GM18951 (cell line): ENCODE results near the gene CFAP251.

Experiments used
- POLR2A ChIP-seq: IDR thresholded peaks from 4 replicates; pipeline ENCODE4 v1.6.1; 2011; ENCODE audit warnings: mild to moderate bottlenecking; ENCODE audit not compliant: insufficient read length, insufficient read depth; ENCODE audit errors: extremely low read depth
- in situ Hi-C: fragments of 300-500 bp; cut with MboI; formaldehyde crosslinking; loops from one replicate; pipeline ENCODE4 v1.12.0; 2022; ENCODE audit warnings: low sequenced_read_pairs, mixed read lengths, inconsistent platforms; ENCODE audit not compliant: unreplicated experiment

The CFAP251 gene

DNA sequence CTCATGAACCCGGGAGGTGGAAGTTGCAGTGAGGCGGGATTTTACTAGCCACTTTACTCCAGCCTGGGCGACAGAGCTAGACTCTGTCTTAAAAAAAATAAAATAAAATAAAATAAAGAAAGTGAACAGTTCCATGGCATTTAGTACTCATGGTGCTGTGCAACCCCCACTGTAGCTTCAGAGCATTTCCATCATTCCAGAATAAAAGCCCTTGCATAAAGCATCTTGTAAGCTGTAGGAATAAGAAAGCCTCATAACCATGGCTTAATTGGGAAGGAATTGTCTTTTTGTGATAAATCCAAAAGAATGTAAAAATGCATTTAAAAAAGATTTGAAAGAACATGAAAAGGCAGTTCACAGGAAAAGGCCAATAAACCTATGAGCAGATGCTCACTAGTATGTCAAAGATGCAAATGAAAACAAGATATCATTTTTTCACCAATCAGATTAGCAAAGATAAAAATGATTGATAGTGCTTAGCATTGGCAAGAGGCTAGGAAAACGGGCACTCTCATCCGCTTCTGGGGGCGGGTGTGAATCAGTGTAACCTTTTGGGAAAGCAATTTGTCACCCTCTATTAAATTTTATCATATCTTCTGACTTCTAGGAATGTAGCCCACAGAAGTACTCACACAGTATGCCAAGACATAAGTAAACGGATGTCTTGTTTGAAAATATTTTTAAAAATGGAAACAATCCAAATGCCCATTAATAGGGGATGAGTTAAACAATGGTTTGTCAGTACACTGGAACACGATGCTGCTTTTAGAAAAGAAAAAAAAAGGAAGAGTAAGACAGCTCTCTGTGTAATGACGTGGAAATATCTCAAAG lies 46.6 kb downstream of the CFAP251 start:
- no peak for TF ChIP-seq POLR2A
- in situ Hi-C loops, result no loop called here

GRCh38 chr12:121966959-121967358 lies 48.6 kb downstream of the CFAP251 start:
- TF ChIP-seq POLR2A, result no peak
- in situ Hi-C loops, result no loop called here

GRCh38 chr12:121968876-121969275 lies 50.5 kb downstream of the CFAP251 start:
- in situ Hi-C loops, result no loop called here
- TF ChIP-seq POLR2A, result no peak

- TF ChIP-seq POLR2A, result no peak
- in situ Hi-C loops, result no loop called here
These were observed 51.3 kb downstream of the CFAP251 start for GRCh38 chr12:121969726-121970125.

DNA sequence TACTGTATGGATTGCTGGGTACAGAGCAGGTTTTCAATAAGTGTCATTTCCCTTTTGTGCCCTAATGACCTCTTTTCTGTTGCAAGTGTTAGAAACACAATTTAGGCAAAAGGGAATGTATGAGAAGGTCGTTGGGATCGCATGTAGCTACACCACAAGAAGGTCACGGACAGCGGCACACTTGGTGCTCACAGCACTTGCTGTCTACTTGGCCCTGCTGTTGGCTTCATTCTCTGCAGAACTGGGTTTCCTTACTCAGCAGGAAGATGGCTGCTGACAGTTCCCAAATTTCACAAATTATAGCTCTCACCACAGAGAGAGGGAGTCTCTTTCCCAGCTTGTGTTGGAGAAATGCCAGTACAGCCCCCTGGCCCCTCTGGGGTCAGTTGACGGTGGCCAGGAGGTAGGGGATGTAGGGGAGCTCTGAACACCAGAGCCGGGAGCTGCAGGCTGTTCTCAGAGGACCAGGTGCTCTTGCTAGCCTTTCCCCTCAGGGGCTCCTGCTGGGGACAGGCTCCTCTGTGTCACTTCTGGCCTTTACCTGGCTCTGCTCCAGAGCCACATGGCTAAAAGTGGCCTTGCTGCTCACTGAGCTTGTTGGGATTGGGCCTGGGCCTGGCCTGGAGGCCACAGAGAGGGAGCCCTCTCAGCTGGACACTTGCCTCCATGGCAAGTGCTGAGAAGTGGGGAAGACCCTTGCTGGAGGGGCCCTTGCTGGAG lies 52.3 kb downstream of the CFAP251 start:
- TF ChIP-seq POLR2A, result no peak
- in situ Hi-C loops, result no loop called here

DNA sequence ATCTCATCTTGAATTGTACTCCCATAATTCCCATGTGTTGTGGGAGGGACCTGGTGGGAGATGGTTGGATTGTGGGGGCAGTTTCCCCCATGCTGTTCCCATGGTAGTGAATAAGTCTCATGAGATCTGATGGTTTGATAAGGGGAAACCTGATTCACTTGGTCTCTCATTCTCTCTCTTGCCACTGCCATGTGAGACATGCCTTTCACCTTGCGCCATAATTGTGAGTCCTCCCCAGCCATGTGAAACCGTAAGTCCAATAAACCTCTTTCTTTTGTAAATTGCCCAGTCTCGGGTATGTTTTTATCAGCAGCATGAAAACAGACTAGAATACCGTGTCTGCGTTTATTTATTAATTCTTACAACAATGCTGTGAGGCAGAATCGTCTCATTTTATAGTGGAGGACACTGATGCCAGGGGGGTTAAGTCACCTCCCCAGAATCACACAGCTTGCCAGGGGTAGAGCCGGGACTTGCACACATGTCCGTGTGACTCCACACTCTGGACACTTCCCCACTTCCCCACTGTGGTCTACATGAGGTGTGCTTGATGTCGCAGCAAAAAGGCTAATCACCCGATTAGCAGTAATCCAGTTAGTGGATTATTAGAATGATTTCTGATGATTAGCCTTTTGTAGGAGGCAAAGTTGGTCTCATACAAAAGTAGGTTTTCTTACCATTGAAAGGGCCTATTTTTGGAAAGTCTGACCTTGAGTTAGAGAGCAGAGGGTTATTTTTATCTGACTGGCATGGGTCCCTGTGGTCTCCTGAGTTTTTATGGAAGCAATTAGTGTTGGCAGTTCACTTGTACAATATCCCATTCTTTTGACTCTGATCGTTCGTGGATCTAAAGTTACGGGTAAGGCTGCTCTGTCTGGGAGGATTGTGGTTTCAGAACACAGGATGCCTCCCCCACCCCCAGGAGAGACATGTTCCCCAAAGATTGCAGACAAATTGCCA lies 55.9 kb downstream of the CFAP251 start:
- TF ChIP-seq POLR2A, result no peak
- in situ Hi-C loops, result no loop called here

- no peak for TF ChIP-seq POLR2A
- in situ Hi-C loops, result no loop called here
These were observed 56.6 kb downstream of the CFAP251 start for GRCh38 chr12:121975021-121975420.

DNA sequence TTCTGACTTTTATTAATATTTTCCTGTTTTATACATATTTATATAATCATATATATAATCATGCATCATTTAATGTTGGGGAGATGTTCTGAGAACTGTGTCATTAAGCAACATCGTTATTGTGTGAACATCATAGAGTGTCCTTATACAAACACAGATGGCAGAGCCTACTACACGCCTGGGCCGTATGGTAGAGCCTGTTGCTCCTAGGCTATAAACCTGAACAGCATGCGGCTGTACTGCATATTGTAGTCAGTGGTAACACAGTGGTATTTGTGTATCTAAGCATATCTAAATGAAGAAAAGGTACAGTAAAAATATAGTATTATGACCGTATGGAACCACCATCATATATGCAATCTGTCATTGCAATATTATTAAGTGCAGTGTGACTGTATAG lies 58.6 kb downstream of the CFAP251 start:
- no peak for TF ChIP-seq POLR2A
- in situ Hi-C loops, result no loop called here

- in situ Hi-C loops, result no loop called here
- no peak for TF ChIP-seq POLR2A
These were observed 61.9 kb downstream of the CFAP251 start for GRCh38 chr12:121980191-121980891.

DNA sequence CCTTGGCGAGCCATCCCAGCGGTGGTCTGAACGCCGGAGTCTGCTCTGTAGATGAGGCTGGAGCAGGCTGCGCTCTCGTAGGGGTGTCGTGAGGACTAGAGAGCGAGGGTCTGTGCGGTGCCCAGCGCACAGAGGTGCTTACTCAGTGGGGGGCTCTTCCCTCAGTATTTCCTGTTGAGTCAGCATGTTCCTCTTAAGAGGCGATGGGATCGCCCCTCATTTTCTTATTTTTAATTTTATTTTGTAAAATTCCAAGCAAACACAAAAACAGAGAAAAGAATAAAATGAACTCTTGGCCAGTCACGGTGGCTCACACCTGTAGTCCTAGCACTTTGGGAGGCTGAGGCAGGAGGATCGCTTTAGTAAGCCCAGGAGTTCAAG lies 62.5 kb downstream of the CFAP251 start:
- no peak for TF ChIP-seq POLR2A
- in situ Hi-C loops, result no loop called here

GRCh38 chr12:121981456-121981855 lies 63.1 kb downstream of the CFAP251 start:
- no peak for TF ChIP-seq POLR2A
- in situ Hi-C loops, result no loop called here

DNA sequence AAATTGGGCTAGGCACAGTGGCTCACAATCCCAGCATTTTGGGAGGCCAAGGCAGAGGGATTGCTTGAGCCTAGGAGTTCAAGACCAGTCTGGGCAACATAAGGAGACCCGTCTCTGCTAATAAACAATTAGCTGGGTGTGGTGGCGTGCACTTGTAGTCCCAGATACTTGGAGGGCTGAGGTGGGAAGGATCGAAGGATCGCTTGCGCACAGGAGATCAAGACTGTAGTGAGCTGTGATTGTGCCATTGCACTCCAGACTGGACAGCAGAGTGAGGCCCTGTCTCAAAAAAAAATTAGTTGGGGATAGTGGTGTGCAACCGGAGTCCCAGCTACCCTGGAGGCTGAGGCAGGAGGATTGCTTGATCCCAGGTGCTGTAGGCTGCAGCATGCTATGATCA lies 64.6 kb downstream of the CFAP251 start:
- TF ChIP-seq POLR2A, result no peak
- in situ Hi-C loops, result no loop called here

DNA sequence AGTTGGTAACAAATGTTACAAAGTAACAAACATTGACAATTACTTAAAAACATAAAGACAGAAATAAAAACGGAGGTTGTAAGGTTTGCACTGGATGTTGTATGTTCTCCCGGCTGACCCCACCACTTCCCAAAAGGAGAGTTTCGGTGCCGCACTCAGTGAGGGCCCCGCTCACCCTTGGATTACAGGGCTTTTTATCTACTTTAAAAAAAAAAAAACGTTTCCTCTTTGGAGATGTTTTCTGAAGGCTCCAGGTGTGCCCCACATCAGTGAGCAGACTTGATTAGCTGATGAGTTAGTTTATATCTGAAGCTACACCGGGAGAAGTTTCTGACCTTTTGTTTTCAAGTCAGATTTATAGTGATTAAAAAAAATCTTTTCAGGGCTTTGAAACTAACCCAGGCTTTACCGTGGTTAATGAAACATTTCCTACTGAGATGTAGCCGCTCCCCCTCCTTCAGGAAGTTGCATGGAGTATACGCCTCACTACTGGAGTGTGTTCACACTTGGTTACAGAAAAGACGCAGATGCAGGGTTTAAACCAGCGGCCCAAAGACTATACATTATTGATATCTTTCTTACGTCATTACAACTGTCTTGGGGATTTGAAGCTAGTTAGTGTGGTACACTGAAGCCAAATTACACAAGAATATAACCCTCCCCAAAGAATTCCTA lies 65.3 kb downstream of the CFAP251 start:
- in situ Hi-C loops, result no loop called here
- TF ChIP-seq POLR2A, result no peak
